Thyroid gland (tissue), 4 donors: ENCODE results near the gene FHOD3.

Experiments used
- POLR2A ChIP-seq, 2 donors: fragments of 450-650 bp; IDR thresholded peaks; one replicate each; pipeline ENCODE4 v1.6.1; 2017; ENCODE audit warnings: antibody characterized with exemption in 2 of 2, mild to moderate bottlenecking in 2 of 2, moderate library complexity in 1 of 2
- TF ChIP-seq, protein P1 (sequence below), 6 experiments: fragments of 200-600 bp in 3 of 6; fragments of 450-650 bp in 3 of 6; sonication (generic) in 3 of 6; IDR thresholded peaks; one replicate each; pipeline ENCODE4 v1.5.1; 2016 to 2019; ENCODE audit warnings: antibody characterized with exemption in 6 of 6, mild to moderate bottlenecking in 2 of 6, inconsistent platforms in 1 of 6, moderate library complexity in 1 of 6

DNA sequence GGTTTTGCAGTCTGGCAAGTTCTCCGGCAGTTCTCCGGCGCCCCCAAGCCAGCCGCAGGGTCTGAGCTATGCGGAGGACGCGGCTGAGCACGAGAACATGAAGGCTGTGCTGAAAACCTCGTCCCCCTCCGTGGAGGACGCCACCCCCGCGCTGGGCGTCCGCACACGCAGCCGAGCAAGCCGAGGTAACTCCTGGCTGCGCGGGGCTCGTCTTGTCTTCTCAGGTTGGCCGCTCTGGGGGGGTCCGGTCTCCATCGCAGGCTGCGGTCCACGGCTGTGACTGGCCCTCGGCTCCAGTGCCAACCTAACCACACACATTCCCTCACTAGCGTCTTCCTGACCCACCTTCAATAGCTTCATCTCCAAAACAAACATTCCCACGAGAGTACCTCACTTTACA, 463.1 kb downstream of the FHOD3 start:
- TF ChIP-seq, protein P1, sequence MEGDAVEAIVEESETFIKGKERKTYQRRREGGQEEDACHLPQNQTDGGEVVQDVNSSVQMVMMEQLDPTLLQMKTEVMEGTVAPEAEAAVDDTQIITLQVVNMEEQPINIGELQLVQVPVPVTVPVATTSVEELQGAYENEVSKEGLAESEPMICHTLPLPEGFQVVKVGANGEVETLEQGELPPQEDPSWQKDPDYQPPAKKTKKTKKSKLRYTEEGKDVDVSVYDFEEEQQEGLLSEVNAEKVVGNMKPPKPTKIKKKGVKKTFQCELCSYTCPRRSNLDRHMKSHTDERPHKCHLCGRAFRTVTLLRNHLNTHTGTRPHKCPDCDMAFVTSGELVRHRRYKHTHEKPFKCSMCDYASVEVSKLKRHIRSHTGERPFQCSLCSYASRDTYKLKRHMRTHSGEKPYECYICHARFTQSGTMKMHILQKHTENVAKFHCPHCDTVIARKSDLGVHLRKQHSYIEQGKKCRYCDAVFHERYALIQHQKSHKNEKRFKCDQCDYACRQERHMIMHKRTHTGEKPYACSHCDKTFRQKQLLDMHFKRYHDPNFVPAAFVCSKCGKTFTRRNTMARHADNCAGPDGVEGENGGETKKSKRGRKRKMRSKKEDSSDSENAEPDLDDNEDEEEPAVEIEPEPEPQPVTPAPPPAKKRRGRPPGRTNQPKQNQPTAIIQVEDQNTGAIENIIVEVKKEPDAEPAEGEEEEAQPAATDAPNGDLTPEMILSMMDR (IDR thresholded peaks at IDR 0.05) = no peak
- TF ChIP-seq POLR2A (IDR thresholded peaks at IDR 0.05) = no peak
